ENCODE measurements around the gene C16orf95.

C16orf95 gene

GRCh38 chr16:87311387-87311786, 5.8 kb downstream of the C16orf95 start:
- no peak for DNase-seq

GRCh38 chr16:87310610-87311009, 6.6 kb downstream of the C16orf95 start:
- no peak for DNase-seq

GRCh38 chr16:87309620-87310525, 7.3 kb downstream of the C16orf95 start:
- no peak for DNase-seq

GRCh38 chr16:87308826-87309225, 8.4 kb downstream of the C16orf95 start:
- no peak for DNase-seq

GRCh38 chr16:87306516-87306915, 10.7 kb downstream of the C16orf95 start:
- DNase-seq = no peak

GRCh38 chr16:87305505-87306391, 11.4 kb downstream of the C16orf95 start:
- no peak for DNase-seq

- peak; percentile 57 for DNase-seq
Measured at GRCh38 chr16:87304951-87305350, 12.2 kb downstream of the C16orf95 start.

GRCh38 chr16:87303962-87304521, 13.2 kb downstream of the C16orf95 start:
- no peak for DNase-seq

- DNase-seq = peak; percentile 63
Measured at GRCh38 chr16:87303431-87303930, 13.7 kb downstream of the C16orf95 start.

GRCh38 chr16:87298857-87299465, 18.2 kb downstream of the C16orf95 start:
- DNase-seq = no peak

GRCh38 chr16:87297918-87298631, 19.1 kb downstream of the C16orf95 start:
- no peak for DNase-seq

- no peak for DNase-seq
Measured at GRCh38 chr16:87297407-87297806, 19.8 kb downstream of the C16orf95 start.

GRCh38 chr16:87295661-87296531, 21.3 kb downstream of the C16orf95 start:
- DNase-seq = no peak

- DNase-seq = no peak
Measured at GRCh38 chr16:87295259-87295658, 21.9 kb downstream of the C16orf95 start.

- DNase-seq = no peak
Measured at GRCh38 chr16:87293990-87294389, 23.2 kb downstream of the C16orf95 start.

- DNase-seq = no peak
Measured at GRCh38 chr16:87291944-87292343, 25.2 kb downstream of the C16orf95 start.

GRCh38 chr16:87288753-87289362, 28.3 kb downstream of the C16orf95 start:
- no peak for DNase-seq

GRCh38 chr16:87286839-87287626, 30.2 kb downstream of the C16orf95 start:
- DNase-seq = no peak

GRCh38 chr16:87284183-87284582, 33.0 kb downstream of the C16orf95 start:
- no peak for DNase-seq

Measured in GF-D8 (cell line).